NCI-H187 (cell line): ENCODE data around the gene COMMD8.

Source experiments
- DNase-seq, 2 experiments: peaks; one replicate each; lab custom pipeline; 2025; lab: John Stamatoyannopoulos, UW

Gene COMMD8

DNA sequence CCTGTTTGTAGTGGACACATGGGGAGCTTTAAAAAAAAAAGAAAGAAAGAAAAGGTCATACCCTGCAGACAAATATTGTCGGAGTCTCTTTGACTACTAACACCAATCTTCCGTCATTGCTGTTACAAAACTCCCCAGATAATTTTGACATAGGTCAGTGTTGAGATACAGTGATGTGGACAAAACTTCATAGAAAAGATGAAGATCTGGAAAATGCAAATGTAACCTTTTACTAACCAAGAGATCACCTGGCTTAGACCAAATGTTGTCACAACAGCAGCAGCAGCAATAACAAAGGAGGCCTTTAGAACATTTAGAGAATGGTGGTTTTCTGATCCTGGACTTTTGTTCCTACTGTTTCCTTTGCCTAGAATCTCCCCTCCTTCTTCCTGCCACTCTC is 8.1 kb upstream of the COMMD8 start:
- no peak for DNase-seq

DNA sequence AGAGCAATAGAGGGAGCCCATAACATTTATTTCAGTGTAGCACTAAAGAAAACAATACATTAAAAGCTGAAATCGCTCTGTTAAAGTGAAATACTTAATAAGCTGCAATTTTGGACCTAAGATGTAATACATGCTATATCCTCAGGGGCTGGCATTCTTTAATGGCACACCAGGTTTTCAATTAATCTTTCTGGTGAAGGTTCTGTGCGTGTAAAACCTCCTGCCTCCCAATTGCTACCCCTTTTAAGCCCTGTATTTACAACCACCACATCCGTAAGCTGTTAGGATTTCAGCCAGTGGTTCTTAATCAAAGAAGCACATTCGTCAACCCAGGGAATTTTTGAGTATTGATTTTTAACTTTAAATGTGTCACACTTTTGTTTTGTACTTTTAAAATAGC is 7.6 kb upstream of the COMMD8 start:
- no peak for DNase-seq

DNA sequence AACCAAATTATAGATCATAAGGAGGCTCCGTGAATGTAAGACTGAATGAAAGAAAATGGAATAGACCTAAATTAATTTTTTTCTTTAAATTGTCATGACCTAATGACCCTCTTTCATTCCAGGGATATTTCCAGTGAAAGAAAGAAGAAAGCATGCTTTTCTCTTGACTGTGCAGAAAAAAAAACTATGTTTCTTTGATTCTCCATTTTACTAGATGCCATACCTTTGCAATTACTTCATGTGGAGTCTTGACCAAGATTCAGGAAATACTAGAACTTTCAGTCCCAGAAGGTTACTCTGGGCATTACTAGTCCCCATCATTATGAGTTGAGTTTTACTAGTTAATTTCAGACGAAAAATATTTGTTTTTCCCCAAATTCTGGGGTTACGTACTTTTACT is 6.4 kb upstream of the COMMD8 start:
- DNase-seq: no peak

DNA sequence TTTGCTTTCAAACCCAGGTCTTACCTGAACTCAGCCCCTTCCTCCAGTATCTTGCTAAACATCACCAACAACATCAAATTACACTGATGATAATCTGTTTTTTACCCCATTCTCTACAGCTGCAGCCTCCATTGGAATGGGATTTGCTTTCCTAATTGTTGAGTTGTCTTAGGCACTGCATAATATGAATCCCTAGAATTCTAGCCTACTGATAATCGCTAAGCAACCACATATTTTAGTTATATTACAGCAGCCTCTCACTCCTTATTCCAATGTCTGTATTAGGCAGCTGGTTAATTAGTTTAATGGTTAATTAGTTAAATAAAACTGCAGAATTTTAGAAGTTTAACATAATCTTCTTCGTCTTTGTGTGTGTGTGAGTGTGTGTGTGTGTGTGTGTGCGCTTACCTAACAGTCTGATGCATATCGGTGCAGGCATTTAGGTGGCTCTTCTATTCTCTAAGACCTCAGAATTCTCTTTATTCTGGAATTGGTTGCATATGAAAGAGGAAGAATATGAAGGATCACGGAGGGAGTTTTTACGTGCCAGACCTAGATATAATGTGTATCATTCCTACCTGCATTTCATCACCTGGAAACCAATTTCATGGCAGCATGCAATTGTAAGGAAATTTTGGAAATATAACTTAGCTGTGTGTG is 5.3 kb upstream of the COMMD8 start:
- no peak for DNase-seq

DNA sequence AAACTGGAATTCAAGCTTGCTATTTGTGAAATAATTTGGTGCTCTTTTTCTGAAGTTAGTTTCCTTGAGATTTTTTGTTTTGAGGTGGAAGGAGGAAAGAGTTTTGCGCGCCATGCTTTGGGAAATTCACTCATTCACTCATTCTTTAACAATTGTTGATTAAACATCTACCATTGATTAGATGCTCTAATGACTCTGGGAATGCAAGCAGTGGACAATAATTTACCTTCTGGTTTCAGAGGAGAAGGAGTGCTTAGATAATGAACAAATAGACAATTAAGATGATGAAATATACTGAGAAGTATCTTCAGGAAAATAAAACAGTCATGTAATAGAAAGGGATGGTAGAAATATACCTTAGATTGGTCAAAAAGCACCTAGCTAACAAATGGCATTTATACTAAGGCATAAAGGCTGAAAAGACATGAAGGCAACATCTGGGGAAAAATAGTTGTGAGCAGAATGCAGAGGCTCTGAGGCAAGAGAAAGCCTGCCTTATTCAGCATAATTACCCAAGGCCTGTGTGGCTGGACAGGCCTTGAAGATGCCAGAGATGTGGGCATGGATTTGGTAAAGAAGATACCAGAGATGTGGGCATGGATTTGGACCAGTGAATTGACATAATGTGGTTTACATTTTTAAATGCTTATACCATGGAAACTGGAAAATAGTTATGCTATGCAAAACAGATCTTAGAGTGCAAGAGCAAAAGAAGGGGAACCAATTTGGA is 2.7 kb upstream of the COMMD8 start:
- no peak for DNase-seq

DNA sequence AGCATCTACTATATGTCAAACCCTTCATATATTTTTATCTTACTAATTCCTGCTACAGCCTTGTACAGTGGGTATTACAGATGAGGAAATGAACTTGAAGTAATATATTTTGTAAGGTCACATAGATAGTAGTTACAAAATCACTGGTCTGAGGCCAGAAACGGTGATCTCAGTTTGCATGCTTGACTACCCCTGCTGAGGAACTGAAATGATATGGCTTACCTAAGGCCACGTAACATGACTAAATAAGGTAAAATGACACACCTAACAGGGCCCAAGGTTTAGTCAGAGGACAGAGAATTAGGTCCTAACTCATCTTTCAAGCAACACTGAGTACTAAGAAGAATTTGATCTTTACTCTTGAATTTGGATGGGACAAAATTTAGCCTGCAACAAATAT is 1.5 kb upstream of the COMMD8 start:
- no peak for DNase-seq

DNA sequence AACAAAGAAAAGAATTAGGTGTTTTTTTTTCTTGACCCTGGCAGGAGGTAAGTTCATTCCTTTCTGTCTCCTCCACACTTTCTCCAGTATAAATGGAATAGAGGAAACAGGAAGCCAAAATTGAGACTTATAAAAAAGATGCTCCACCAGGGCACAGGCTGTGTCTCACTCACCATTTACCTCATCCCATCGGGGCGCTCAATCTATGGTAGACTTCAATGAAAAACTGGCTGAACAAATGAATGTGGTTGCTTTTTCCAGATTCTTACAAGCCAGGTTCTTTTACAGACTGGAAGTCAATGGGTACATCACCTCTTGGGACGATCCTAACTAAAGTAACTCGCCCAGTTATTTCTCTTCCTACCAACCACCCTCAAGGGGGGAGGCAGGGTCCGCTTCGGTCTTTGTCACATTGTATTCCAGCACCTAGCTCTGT is 685 bp downstream of the COMMD8 start:
- DNase-seq: no peak

DNA sequence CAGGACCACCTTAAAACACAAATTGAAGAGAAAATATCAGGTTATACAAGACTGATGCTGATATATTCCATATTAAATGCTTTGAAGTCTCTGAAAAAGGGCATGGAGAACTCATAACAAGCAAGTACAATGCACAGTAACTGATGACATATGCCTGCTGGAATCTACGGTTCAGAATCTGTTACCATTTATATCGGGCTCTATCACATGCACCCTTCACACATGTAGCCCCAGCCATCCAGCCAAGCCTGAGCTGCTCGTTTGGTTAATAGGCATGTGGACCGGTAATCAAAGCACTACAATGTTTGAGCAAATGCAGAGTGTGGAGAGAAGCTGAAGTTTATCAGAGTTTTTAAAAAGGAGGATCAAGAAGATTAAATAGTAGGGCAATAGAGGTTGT is 11.8 kb downstream of the COMMD8 start:
- no peak for DNase-seq

DNA sequence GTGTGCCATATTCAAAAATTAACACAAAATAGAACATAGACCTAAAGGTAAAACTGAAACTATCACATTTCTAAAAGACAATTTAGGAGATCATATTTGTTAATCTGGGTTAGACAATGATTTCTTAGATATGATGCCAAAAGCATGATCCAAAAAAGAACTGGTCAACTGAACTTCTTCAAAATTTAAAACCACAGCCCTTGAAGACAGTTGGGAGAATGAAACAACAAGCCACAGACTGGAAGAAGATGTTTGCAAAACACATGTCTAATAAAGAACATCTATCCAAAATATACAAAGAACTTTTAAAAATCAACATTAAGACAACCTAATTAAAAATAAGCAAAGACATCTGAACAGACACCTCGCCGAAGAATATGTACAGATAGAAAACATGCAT is 19.5 kb downstream of the COMMD8 start:
- DNase-seq: no peak

DNA sequence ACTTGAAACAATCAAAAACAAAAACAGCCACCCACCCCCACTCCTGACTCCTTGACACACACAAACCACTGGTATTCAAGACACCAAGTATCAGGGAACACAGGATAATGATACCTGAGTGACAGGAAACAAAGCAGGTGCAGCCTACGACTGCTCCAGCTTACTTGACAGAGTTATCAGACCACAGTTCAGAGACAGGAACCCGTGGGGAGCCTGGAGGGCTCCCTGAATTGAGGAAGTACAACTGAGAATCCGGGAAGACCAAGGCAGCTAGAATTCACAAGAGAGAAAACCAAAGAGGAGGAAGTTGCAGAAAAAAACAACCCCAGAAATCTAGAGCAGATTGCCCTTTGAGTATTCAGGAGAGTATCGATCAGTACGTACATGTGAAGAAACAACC is 20.5 kb downstream of the COMMD8 start:
- no peak for DNase-seq

DNA sequence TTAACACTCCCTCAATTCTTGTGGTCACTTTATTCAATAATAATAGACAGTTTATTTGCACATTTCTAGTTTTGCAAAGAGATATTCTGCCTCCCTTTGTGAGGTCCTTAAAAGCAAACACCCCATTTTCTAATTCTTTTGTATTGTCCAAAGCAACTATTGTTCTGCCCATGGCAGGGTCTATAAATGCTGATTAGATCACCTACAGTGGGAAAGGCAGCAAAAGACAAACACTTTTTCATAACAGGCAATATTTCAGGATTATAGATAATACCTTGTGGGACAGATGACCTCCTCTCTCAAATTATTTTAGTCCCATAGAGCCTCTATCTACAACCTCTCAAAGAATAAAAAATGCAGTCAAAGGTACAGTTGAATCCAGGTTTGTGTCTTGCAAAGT is 28.6 kb downstream of the COMMD8 start:
- DNase-seq: no peak

DNA sequence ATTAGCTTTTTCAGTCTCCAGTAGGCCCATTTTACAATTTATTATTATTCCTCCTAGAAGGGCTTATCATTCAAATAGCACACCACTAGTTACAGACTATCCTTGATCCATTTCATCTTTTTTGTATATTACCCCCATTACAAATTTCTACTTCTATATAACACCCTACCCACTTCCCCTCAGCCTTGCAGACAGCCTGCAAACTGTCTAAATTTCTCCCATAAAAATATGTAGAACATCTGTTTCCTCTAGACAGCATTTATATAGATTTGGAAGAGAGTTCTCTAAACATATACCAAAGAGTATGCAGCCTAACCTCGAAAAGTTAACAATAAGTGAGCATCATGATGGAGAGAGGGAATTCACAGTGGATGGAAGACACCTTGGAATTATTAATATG is 30.8 kb downstream of the COMMD8 start:
- DNase-seq: no peak

DNA sequence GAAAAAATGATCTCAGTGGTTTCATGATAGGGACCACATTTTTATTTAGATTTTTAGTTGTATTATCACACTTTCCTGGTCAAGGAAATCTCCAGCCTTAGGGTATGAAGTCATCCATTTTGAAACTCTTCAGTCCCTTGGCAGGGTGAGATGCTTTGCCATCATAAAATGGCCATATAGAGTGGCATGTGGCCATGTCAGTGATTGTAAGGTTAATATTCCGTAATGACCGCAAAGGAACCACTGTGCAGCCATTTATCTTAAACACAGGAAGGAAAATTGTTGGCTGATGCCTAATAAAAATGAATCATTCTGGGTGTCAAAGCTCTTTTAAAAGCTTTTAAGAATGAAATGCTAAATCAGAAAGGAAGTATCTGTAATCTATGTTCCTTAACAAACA is 35.6 kb downstream of the COMMD8 start:
- DNase-seq: no peak

DNA sequence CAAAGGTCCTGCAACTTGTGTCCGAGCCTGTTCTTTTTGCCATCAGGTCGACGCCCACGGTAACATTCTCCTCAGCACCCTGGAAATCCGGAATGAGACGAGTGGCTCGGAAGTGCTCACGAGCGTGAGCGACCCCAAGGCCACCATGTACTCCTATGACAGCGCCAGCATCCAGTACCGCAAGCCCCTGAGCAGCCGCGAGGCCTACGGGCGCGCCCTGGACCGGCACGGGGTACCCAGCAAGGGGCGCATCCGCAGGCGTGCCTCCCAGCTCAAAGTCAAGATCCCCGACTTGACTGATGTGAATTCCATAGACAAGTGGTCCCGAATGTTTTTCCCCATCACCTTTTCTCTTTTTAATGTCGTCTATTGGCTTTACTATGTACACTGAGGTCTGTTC is 37.9 kb downstream of the COMMD8 start:
- DNase-seq: no peak

DNA sequence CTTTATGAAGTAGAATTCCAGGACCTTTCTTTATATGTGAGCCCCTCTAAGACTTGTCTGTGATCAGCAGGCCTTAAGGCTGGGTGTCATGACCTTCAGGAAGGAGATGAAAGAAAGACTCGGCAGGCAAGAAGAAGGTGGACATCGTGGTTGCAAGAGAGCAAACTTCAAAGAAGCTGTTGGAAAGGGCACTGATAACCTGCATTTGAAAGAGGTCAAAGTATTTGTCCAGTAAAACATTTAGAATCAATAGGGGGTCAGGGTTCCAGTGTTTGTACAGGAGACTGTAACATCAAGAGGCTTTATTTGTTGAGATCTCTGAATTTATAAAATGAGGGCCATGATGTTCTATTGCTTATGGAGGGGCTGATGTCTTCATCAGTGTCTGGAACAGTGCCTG is 44.2 kb downstream of the COMMD8 start:
- DNase-seq: no peak

DNA sequence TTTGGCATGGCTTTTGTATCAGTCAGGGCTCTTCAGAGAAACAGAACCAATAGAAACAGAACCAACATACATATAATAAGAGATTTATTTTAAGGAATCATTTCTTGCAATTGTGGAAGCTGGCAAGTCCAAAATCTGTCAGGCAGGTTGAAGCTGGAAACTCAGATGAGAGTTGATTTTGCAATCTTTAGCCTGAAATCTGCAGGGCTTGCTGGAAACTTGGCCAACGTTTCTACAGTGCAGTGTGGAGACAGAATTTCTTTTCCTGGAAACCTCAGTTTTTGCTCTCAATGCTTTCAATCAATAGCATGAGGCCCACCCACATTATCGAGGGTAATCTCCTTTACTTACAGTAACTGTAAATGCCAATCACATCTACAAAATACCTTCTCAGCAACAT is 45.4 kb downstream of the COMMD8 start:
- DNase-seq: no peak

DNA sequence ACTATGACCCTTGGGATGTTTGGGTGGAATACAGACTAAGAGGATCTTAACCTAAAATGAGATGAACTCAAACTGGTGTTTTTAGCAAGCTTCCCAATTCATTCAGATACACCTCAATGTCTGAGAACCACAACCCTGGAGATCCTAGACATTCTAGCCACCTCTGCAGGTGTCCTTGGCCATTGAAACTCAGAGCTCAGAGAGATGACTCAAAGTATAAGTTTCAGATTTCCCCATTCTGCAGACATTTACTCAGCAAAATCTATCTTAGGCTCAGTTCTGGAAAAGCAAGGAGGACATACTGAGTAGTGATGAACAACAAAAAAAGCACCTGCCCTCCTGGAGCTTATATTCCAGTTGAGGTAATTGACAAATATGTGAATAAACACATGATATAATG is 47.8 kb downstream of the COMMD8 start:
- no peak for DNase-seq

DNA sequence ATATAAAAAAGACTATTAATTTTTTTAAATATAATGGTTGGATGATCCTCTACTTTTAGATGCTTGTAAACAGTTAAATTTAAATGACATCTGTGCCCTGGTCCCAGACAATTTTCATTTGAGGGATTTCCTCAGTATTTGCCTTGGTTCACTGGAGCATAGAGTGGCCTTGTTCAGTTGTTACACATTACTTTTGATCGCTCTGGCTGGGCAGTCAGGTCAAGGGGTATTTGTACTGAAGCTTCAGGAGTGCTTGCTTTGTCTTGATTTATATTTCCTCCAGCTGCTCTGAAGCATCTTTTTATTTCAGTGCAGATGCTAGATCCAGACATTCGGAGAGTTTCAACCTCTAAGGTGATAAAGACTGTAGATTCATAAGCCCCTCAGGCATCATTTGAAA is 50.0 kb downstream of the COMMD8 start:
- DNase-seq: peak in 1 of 2 experiments; percentile 5

DNA sequence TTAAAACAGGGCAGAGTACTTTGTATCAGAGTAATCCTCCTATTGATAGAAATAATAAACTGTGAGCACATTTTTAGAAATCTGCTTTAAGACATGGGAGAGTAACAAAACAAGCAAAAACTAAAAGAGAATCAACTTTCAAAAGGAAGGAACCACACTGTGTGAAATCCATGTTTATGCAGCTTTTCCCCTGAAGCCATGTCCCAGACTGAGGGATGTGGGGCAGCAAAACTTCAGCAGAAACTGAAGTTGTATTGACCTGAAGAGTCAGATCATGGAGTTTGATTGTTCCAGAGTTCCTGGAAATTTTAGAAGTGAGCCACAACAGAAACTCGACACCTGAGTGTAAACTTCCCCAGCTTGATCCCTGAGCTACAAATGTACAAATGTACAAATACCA is 53.2 kb downstream of the COMMD8 start:
- no peak for DNase-seq

DNA sequence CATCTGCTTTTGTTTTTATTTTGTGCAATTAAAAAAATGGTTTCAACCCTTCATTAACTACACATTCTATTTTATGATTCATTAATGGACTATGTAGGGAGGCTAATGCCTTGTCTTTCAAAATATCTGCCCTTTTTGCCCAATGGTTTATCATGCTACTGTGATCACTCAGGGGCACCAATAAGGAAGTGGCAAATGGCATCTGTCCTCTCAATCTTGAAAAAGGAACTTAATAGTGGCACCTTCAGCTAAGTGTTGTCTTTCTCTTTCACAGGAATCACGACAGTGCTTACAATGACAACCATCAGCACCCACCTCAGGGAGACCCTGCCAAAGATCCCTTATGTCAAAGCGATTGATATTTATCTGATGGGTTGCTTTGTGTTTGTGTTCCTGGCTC is 57.1 kb downstream of the COMMD8 start:
- no peak for DNase-seq
